GM21390 (cell line): ENCODE results near the gene NME2.
"Not testable (repeated sequence)": the region's sequence is repeated elsewhere in the genome, so short reads cannot be mapped to it uniquely, and the experiment has no call there.

ENCODE experiments used
- ATAC-seq: cut with Tn5 transposase; IDR thresholded peaks from one replicate; pipeline ENCODE4 v1.9.1; 2021; ENCODE audit not compliant: unreplicated experiment

Gene NME2

GRCh38 chr17:51166198-51166986, at the start of gene NME2:
TSS of gene NME2 (plus strand) at chr17:51166411. CDS start at chr17:51166831, 420 bp downstream.
- peak; percentile 85 for ATAC-seq

- no peak for ATAC-seq
Observed at GRCh38 chr17:51118330-51119195, 47.6 kb upstream of the NME2 start.

GRCh38 chr17:51119415-51120356, 46.5 kb upstream of the NME2 start:
- peak; percentile 15 for ATAC-seq

- ATAC-seq = peak; percentile 32
Observed at GRCh38 chr17:51120357-51120738, 45.9 kb upstream of the NME2 start.

GRCh38 chr17:51120739-51121619, 45.2 kb upstream of the NME2 start, which contains the start of gene SPAG9:
TSS of gene SPAG9 (minus strand) at chr17:51120868. CDS start at chr17:51120656, 212 bp downstream.
- peak; percentile 72 for ATAC-seq

GRCh38 chr17:51121620-51122472, 44.4 kb upstream of the NME2 start:
- ATAC-seq = peak; percentile 34

- ATAC-seq = not testable (repeated sequence)
Observed at GRCh38 chr17:51122473-51123115, 43.6 kb upstream of the NME2 start.

- ATAC-seq = no peak
Observed at GRCh38 chr17:51124640-51125503, 41.3 kb upstream of the NME2 start.

- no peak for ATAC-seq
Observed at GRCh38 chr17:51128076-51128475, 38.1 kb upstream of the NME2 start.

GRCh38 chr17:51132964-51133319, 33.3 kb upstream of the NME2 start:
- ATAC-seq = peak; percentile 57

- no peak for ATAC-seq
Observed at GRCh38 chr17:51133365-51133764, 32.8 kb upstream of the NME2 start.

- ATAC-seq = no peak
Observed at GRCh38 chr17:51135956-51136355, 30.3 kb upstream of the NME2 start.

GRCh38 chr17:51142597-51142996, 23.6 kb upstream of the NME2 start:
- no peak for ATAC-seq

- no peak for ATAC-seq
Observed at GRCh38 chr17:51144266-51145022, 21.8 kb upstream of the NME2 start.

GRCh38 chr17:51147650-51148049, 18.6 kb upstream of the NME2 start:
- ATAC-seq = no peak

GRCh38 chr17:51149163-51149562, 17.0 kb upstream of the NME2 start:
- ATAC-seq = no peak

- ATAC-seq = no peak
Observed at GRCh38 chr17:51150932-51151331, 15.3 kb upstream of the NME2 start.
